Liver (tissue), 3 donors: ENCODE data around the gene COL8A1.

Experiments used
- ATF3 ChIP-seq: IDR thresholded peaks from 2 replicates; pipeline ENCODE4 v1.6.1; 2016; ENCODE audit warnings: antibody characterized with exemption
- CTCF ChIP-seq: fragments of 150-350 bp; IDR thresholded peaks from 2 replicates; pipeline ENCODE4 v1.5.1; 2017; ENCODE audit warnings: improper control_type of control experiment, low read depth, low read length; ENCODE audit not compliant: missing input control
- EGR1 ChIP-seq, 2 donors: IDR thresholded peaks; 2 replicates each; pipeline ENCODE4 v1.6.1; 2016 to 2018; ENCODE audit warnings: antibody characterized with exemption in 2 of 2, low read depth in 2 of 2
- MAX ChIP-seq: IDR thresholded peaks from 2 replicates; pipeline ENCODE4 v1.6.1; 2016; ENCODE audit warnings: antibody characterized with exemption
- RAD21 ChIP-seq, 2 donors: IDR thresholded peaks; 2 replicates each; pipeline ENCODE4 v1.6.1; 2016; ENCODE audit warnings: antibody characterized with exemption in 2 of 2, mild to moderate bottlenecking in 2 of 2
- REST ChIP-seq: IDR thresholded peaks from 2 replicates; pipeline ENCODE4 v1.6.1; 2016; ENCODE audit warnings: antibody characterized with exemption, mild to moderate bottlenecking
- YY1 ChIP-seq: IDR thresholded peaks from 2 replicates; pipeline ENCODE4 v1.6.1; 2016; ENCODE audit warnings: antibody characterized with exemption, mild to moderate bottlenecking
- donor health status: healthy.
- donor health status: healthy.

- TF ChIP-seq CTCF (no peak), EGR1 (IDR thresholded peaks at IDR 0.05; ENCODE audit: low read depth in 2 of 2) (no peak), RAD21 (IDR thresholded peaks at IDR 0.05) (no peak), MAX (no peak), ATF3 (no peak), REST (no peak), YY1 (no peak)
Measured at GRCh38 chr3:99809565-99809964, 171.2 kb downstream of the COL8A1 start.
